Fibroblast of mammary gland (primary cell): ENCODE data around the gene PSAT1.

Source experiments
- DNase-seq: peaks from one replicate; pipeline ENCODE4 v3.0.0-alpha.2; 2010; ENCODE audit warnings: low read depth
- H3K4me3 ChIP-seq: 2 replicates; pipeline ENCODE4 v1.5.1; 2011; ENCODE audit warnings: low read depth, mild to moderate bottlenecking, low read length, moderate library complexity; ENCODE audit not compliant: control insufficient read depth
- CTCF ChIP-seq: conservative IDR thresholded peaks from 2 replicates; pipeline ENCODE4 v1.5.1; 2011; ENCODE audit warnings: low read depth, low read length, inconsistent platforms; ENCODE audit not compliant: control insufficient read depth, insufficient read depth

Gene PSAT1

DNA sequence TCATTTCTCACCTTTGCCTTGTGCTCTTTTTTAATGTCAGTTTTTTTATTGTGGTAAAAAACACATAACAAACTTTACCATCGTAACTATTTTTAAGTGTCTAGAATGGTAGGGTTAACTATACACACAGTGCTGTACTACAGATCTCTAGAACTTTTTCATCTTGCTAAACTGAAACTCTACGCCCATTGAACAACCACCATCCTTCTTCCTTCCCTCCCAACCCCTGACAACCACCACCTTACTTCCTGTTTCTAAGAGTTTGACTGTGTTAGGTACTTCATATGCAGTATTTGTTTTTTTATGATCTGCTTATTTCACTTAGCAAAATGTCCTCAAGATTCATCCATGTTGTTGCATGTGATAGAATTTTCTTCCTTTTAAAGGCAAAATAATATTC is 54.9 kb downstream of the PSAT1 start:
- H3K4me3 ChIP-seq, result no peak overlapping the region
- no peak for DNase-seq
- TF ChIP-seq CTCF, result no peak

DNA sequence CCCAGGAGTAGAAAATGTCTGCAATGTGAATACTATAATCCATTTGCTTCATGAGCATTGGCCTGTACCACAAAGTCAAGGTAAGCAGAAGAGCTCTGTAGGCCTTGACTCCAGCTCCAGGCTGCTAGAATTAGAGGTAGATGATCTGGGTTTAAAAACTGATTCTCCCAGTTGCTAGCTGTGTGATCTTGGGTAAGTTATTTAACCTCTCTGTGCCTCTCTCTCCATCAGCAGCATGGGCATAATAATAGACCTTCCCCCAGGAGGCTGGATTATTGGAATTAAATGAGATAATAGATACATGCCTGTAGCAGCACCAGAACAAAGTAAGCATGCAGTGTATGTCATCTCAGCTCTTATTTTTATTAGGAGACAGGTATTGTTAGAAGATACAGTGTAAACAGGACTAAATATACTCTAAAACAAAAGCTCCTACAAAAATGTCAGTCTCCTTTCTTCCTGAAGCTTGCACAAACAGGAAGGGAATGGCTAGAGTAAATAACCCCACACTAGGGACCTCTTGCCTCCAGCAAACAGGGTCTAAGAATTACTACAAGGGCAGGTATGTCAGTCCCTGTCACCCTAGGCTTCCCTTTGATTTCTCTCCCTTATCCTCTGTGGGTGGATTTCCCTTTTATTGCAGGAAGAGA is 57.5 kb downstream of the PSAT1 start:
- TF ChIP-seq CTCF, result no peak
- DNase-seq, result no peak
- no peak overlapping the region for H3K4me3 ChIP-seq

- TF ChIP-seq CTCF, result no peak
- H3K4me3 ChIP-seq, result no peak overlapping the region
- no peak for DNase-seq
These were observed 58.1 kb downstream of the PSAT1 start for GRCh38 chr9:78354989-78355388.

DNA sequence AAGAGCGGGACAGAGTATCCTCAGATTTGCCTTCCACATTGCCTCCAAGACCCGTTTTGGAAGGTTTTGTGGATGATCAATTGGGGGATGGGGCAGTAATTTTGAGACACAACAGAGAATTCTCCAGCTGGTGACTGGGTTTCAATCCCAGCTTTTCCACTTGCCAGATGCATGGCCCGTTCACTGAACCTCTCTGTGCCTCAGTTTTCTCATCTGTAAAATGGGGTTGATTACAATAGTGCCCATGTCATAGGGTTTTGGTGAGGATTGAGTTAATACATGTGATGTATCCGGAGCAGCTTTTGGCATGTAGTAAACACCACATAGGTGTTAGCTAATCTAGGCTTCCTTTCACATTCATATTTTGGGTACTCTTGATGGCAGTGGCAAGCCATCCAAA is 59.7 kb downstream of the PSAT1 start:
- H3K4me3 ChIP-seq, result no peak overlapping the region
- TF ChIP-seq CTCF, result no peak
- no peak for DNase-seq

DNA sequence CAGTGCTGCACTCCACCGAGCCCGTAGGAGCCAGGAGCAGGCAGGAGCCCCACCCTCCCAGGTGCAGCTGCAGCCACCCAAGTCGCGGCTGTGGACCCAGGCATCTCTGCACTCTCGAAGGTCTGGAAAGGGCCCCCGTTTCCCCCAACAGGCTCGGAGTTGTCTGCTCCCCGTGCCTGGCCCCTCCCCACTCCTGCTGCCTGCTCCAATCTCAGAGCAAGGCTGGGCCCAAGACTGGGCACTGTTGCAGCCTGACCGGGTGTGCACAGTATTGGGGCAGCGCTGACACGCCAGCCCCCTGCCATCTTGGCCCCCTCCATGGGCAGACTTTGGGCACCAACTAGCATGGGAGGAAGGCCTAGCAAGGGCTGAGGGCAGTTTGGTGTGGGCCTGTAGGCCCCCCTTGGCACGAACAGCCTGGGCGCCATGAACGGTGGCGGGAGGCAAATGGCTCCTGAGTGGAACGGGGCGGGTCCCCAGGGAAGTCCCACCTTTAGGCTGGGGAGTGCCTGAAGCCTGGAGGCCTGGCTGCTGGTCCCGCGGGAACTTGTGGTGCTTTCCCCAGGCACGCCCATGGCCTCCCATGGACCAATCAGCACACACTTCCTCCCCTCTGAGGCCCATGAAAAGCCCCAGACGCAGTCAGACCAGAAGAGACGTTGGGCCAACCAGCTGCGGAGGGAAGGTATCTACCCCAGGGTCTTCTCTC is 60.4 kb downstream of the PSAT1 start:
- DNase-seq, result no peak
- no peak overlapping the region for H3K4me3 ChIP-seq
- TF ChIP-seq CTCF, result no peak

DNA sequence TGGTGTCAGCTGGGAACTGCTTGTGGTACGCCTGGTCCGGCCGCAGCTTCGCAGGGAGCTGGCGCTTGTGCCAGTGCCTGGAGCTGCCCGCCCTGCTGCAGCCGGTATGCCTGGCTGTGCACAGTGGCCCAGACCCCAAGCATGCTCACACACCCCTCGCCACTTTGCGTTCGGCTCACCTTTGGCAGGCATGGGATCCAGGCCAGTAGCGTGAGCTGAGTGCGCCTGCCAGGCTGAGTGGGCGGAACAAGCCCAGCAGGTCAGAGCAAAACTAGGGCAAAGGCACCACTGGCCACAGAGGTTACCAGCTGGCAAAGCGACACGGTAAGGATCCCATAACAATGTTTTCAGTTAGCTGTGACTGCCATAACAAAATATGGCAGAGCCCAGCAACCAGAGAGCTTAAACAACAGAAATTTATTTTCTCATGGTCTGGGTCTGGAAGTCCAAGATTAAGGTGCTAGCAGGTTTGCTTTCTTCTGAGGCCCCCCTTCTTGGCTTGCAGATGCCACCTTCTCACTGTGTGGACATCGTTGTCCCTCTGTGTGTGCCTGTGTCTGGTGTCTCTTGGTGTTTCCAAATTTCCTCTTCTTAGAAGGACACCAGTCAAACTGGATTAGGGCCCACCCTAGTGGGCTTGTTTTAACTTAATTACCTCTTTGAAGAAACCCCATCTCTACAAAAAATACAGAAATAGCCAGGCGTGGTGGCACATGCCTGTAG is 61.6 kb downstream of the PSAT1 start:
- H3K4me3 ChIP-seq, result no peak overlapping the region
- TF ChIP-seq CTCF, result no peak
- DNase-seq, result no peak
